GM19452 (cell line): ENCODE data around the gene CRIM1.
"Not testable (repeated sequence)": the region's sequence is repeated elsewhere in the genome, so short reads cannot be mapped to it uniquely, and the experiment has no call there.

Experiments
- ATAC-seq: cut with Tn5 transposase; IDR thresholded peaks from one replicate; pipeline ENCODE4 v1.9.1; 2021; ENCODE audit not compliant: unreplicated experiment

CRIM1 gene

GRCh38 chr2:36355151-36355889, at the start of gene CRIM1:
TSS of gene CRIM1 (plus strand) at chr2:36355778. CDS start at chr2:36356293, 515 bp downstream.
- peak; percentile 38 for ATAC-seq

- ATAC-seq: no peak
Measured at GRCh38 chr2:36307441-36307840, 48.1 kb upstream of the CRIM1 start.

- not testable (repeated sequence) for ATAC-seq
Measured at GRCh38 chr2:36310444-36310843, 45.1 kb upstream of the CRIM1 start.

GRCh38 chr2:36318547-36318946, 37.0 kb upstream of the CRIM1 start:
- ATAC-seq: no peak

- no peak for ATAC-seq
Measured at GRCh38 chr2:36322108-36322507, 33.5 kb upstream of the CRIM1 start.

GRCh38 chr2:36326286-36326685, 29.3 kb upstream of the CRIM1 start:
- ATAC-seq: no peak

GRCh38 chr2:36329251-36329650, 26.3 kb upstream of the CRIM1 start:
- no peak for ATAC-seq

GRCh38 chr2:36329746-36330472, 25.7 kb upstream of the CRIM1 start:
- ATAC-seq: no peak

- no peak for ATAC-seq
Measured at GRCh38 chr2:36330473-36331395, 24.8 kb upstream of the CRIM1 start.

GRCh38 chr2:36333350-36334012, 22.1 kb upstream of the CRIM1 start:
- ATAC-seq: no peak

- no peak for ATAC-seq
Measured at GRCh38 chr2:36335597-36335996, 20.0 kb upstream of the CRIM1 start.

- ATAC-seq: no peak
Measured at GRCh38 chr2:36336321-36336720, 19.3 kb upstream of the CRIM1 start.

GRCh38 chr2:36337354-36337753, 18.2 kb upstream of the CRIM1 start:
- no peak for ATAC-seq

GRCh38 chr2:36338124-36338826, 17.3 kb upstream of the CRIM1 start:
- ATAC-seq: no peak

- no peak for ATAC-seq
Measured at GRCh38 chr2:36338827-36339145, 16.8 kb upstream of the CRIM1 start.

GRCh38 chr2:36339607-36340218, 15.9 kb upstream of the CRIM1 start:
- ATAC-seq: no peak

- no peak for ATAC-seq
Measured at GRCh38 chr2:36343606-36344005, 12.0 kb upstream of the CRIM1 start.

- no peak for ATAC-seq
Measured at GRCh38 chr2:36348721-36349120, 6.9 kb upstream of the CRIM1 start.

GRCh38 chr2:36351291-36351690, 4.3 kb upstream of the CRIM1 start:
- no peak for ATAC-seq

GRCh38 chr2:36351736-36352349, 3.7 kb upstream of the CRIM1 start:
- no peak for ATAC-seq
